Mesothelial cell of epicardium (in vitro differentiated cells): ENCODE results near the gene WWOX. TPM values are rescaled to one million over a fixed set of nuclear protein-coding genes. Genes with fewer than 3 reads are reported as not detected.

Source experiments
- DNase-seq, 2 experiments: peaks; one replicate each; pipeline ENCODE4 v3.0.0; 2021; ENCODE audit warnings: low spot score in 2 of 2; ENCODE audit not compliant: unreplicated experiment in 2 of 2
- H3K27ac Mint-ChIP-seq: 2 replicates; pipeline ENCODE4 v1.8.0; 2021; ENCODE audit warnings: mixed read lengths
- H3K27me3 Mint-ChIP-seq: 2 replicates; pipeline ENCODE4 v1.8.0; 2021; ENCODE audit warnings: low read depth, mixed read lengths
- H3K36me3 Mint-ChIP-seq: 2 replicates; pipeline ENCODE4 v1.8.0; 2021; ENCODE audit warnings: mixed read lengths
- H3K4me1 Mint-ChIP-seq: 2 replicates; pipeline ENCODE4 v1.8.0; 2021; ENCODE audit warnings: mixed read lengths
- H3K4me3 Mint-ChIP-seq: 2 replicates; pipeline ENCODE4 v1.8.0; 2021; ENCODE audit warnings: mild to moderate bottlenecking, moderate library complexity, mixed read lengths
- H3K9me3 Mint-ChIP-seq: 2 replicates; pipeline ENCODE4 v1.8.0; 2021; ENCODE audit warnings: mixed read lengths
- total RNA-seq: library from RNA; stranded (reverse); gene quantifications from 3 replicates; pipeline ENCODE4 v1.2.1, GENCODE V29; 2021
- TF ChIP-seq, protein P1 (sequence below): fragments of 200-600 bp; sonication (generic); IDR thresholded peaks from one replicate; pipeline ENCODE4 v1.5.0; 2021; ENCODE audit warnings: antibody characterized with exemption; ENCODE audit not compliant: unreplicated experiment

The WWOX gene
- total RNA-seq, 1 donor from 2014 or later, result 29.7 TPM

DNA sequence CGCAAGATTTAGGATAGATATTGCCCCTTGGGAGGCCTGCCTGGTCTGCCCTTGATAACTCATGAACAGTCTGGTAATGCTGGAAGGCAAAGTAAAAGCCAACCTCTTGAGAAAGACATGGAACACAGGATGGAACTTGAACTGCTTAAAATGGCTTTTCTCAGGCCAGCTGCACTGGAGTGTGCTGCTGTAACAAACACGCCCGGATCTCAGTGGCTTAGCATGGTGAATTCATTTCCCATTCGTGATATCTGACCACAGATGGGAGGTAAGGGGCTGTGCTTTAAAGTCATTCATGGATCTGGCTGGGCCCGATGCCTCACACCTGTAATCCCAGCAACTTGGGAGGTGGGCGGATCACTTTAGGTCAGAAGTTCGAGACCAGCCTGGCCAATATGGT is 113.2 kb downstream of the WWOX start:
- DNase-seq, result no peak
- H3K9me3 Mint-ChIP-seq, result no peaks in the 10 kb centered on the region
- H3K4me1 Mint-ChIP-seq, result peaks cover 20% of the 10 kb centered on the region
- H3K27me3 Mint-ChIP-seq, result peaks cover 2% of the 10 kb centered on the region
- TF ChIP-seq, protein P1, sequence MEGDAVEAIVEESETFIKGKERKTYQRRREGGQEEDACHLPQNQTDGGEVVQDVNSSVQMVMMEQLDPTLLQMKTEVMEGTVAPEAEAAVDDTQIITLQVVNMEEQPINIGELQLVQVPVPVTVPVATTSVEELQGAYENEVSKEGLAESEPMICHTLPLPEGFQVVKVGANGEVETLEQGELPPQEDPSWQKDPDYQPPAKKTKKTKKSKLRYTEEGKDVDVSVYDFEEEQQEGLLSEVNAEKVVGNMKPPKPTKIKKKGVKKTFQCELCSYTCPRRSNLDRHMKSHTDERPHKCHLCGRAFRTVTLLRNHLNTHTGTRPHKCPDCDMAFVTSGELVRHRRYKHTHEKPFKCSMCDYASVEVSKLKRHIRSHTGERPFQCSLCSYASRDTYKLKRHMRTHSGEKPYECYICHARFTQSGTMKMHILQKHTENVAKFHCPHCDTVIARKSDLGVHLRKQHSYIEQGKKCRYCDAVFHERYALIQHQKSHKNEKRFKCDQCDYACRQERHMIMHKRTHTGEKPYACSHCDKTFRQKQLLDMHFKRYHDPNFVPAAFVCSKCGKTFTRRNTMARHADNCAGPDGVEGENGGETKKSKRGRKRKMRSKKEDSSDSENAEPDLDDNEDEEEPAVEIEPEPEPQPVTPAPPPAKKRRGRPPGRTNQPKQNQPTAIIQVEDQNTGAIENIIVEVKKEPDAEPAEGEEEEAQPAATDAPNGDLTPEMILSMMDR, result no peak
- no peaks in the 10 kb centered on the region for H3K36me3 Mint-ChIP-seq
- H3K27ac Mint-ChIP-seq, result no peak overlapping the region
- no peak overlapping the region for H3K4me3 Mint-ChIP-seq

DNA sequence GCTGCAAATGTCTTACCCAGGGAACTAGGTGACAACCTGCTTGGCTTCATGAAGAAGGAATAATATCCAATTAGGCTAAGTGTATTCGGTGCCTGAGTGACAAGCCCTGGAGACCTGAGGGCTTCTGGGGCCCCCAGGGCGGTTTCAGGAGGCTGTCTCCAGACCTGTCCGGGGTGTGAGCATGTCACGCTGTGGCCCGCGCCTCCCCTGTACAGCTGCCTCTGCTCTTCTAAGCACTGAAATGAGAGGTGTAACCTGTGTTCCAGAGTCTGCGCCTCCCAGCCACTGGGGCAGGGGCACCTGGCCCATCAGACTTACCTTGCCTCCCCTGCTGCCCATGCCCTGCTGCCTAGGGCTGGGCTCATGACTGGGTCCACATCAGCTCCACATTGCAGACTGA is 114.3 kb downstream of the WWOX start:
- DNase-seq, result no peak
- H3K4me3 Mint-ChIP-seq, result no peak overlapping the region
- no peak overlapping the region for H3K27ac Mint-ChIP-seq
- H3K27me3 Mint-ChIP-seq, result peaks cover 2% of the 10 kb centered on the region
- TF ChIP-seq, protein P1, result no peak
- no peaks in the 10 kb centered on the region for H3K9me3 Mint-ChIP-seq
- no peaks in the 10 kb centered on the region for H3K36me3 Mint-ChIP-seq
- H3K4me1 Mint-ChIP-seq, result peaks cover 20% of the 10 kb centered on the region

DNA sequence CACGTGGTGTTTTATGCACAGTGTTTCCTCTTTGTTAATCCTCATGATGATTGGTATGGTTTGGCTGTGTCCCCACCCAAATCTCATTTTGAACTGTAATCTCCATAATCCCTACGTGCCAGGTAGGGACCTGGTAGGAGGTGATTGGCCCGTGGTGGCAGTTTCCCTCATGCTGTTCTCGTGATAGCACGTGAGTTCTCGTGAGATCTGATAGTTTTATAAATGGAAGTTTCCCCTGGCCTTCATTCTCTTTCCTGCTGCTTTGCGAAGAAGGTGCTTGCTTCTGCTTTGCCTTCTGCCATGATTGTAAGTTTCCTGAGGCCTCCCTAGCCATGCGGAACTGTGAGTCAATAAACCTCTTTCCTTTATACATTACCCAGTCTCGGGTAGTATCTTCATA is 115.8 kb downstream of the WWOX start:
- TF ChIP-seq, protein P1, result no peak
- Mint-ChIP-seq H3K27me3 (peaks cover 2% of the 10 kb centered on the region), H3K4me1 (peaks cover 26% of the 10 kb centered on the region), H3K9me3 (no peaks in the 10 kb centered on the region), H3K27ac (no peak overlapping the region), H3K4me3 (no peak overlapping the region), H3K36me3 (no peaks in the 10 kb centered on the region)
- no peak for DNase-seq

DNA sequence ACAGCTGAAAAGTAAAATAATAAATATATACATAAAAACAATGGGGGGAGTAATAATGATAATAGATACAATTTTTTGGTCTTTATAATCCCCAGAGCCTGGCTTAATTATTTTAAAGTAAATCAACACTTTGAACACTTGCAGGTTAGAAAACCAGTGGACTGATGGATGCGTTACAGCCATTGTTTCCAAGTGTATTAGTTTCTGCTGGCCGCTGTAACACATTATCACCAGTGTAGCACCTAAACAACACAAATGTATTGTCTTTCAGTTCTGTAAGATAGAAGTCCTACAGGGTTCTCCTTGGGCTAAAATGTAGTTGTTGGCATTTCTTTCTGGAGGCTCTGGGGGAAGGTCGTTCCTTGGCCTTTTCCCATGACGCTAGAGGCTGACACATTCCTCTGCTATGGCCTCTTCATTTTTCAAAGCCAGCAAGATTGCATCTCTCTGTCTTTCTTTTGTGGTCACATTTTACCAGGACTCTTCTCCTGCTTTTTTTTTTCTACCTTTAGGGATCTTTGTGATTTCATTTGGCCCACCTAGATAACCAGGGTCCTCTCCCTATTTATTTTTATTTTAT is 116.8 kb downstream of the WWOX start:
- H3K27ac Mint-ChIP-seq, result no peak overlapping the region
- TF ChIP-seq, protein P1, result no peak
- H3K4me3 Mint-ChIP-seq, result no peak overlapping the region
- peaks cover 21% of the 10 kb centered on the region for H3K4me1 Mint-ChIP-seq
- DNase-seq, result no peak
- H3K36me3 Mint-ChIP-seq, result no peaks in the 10 kb centered on the region
- peaks cover 2% of the 10 kb centered on the region for H3K27me3 Mint-ChIP-seq
- H3K9me3 Mint-ChIP-seq, result no peaks in the 10 kb centered on the region

DNA sequence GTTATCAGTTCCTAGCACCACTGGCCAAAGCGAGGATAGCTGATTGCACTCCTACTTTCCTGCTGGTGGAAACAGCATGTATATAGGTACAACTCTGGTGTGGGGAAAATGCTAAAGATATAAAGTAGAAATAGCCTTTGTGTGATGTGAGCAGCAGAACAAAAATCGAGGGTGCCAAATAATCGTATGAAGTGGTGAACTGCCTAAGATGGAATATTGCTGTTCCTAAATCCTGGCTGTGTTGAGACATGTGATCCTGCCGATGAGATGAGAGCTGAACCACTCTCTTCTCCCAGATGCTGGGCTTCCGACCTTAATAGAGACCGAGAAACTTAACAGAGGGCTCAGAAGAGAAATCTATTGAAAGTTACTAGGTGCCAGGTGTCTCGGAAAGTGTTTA is 117.8 kb downstream of the WWOX start:
- H3K9me3 Mint-ChIP-seq, result no peaks in the 10 kb centered on the region
- H3K36me3 Mint-ChIP-seq, result no peaks in the 10 kb centered on the region
- H3K4me1 Mint-ChIP-seq, result peaks cover 12% of the 10 kb centered on the region
- no peak overlapping the region for H3K27ac Mint-ChIP-seq
- H3K4me3 Mint-ChIP-seq, result no peak overlapping the region
- H3K27me3 Mint-ChIP-seq, result no peaks in the 10 kb centered on the region
- no peak for DNase-seq
- TF ChIP-seq, protein P1, result no peak

DNA sequence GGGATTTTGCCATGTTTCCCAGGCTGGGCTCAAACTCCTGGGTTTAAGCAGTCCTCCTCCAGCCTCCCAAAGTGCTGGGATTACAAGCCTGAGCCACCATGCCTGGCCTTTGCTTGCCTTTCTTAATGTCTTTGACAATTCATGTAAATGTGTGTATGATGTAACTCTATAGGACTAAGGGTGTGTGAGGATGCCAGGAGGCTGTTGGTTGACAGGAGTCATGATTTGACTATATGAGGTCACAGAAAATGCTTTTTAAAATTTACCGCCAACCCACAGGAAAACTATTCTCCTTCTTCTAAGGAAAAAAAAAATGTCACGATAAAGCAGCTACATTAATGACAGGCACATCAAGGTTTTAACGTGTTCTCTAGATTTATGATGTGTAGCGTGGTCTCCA is 118.8 kb downstream of the WWOX start:
- H3K9me3 Mint-ChIP-seq, result peaks cover 1% of the 10 kb centered on the region
- H3K4me3 Mint-ChIP-seq, result no peak overlapping the region
- TF ChIP-seq, protein P1, result no peak
- no peak overlapping the region for H3K27ac Mint-ChIP-seq
- DNase-seq, result no peak
- no peaks in the 10 kb centered on the region for H3K36me3 Mint-ChIP-seq
- peaks cover under 1% of the 10 kb centered on the region for H3K27me3 Mint-ChIP-seq
- H3K4me1 Mint-ChIP-seq, result peaks cover 12% of the 10 kb centered on the region
